Ovary (tissue), 9 donors: Measurements from ENCODE around the gene PCGF5. TPM values are rescaled to one million over a fixed set of nuclear protein-coding genes. Genes with fewer than 3 reads are reported as not detected.

Source experiments
- DNase-seq, 5 donors: peaks; one replicate each; pipeline ENCODE4 v3.0.0-alpha.2; 2019 to 2020
- H3K27ac ChIP-seq, 2 donors: fragments of 200-600 bp; one replicate each; pipeline versions ENCODE4 v1.5.1 to v1.8.0; 2019 to 2022
- H3K27me3 ChIP-seq: fragments of 200-600 bp; one replicate; pipeline ENCODE4 v1.8.0; 2022
- H3K36me3 ChIP-seq: fragments of 200-600 bp; sonication (generic); one replicate; pipeline ENCODE4 v1.5.1; 2019
- H3K4me1 ChIP-seq: one replicate; pipeline ENCODE4 v1.8.1; 2013; ENCODE audit warnings: mild to moderate bottlenecking, moderate library complexity; ENCODE audit not compliant: insufficient read depth
- H3K4me3 ChIP-seq: fragments of 200-600 bp; sonication (generic); one replicate; pipeline ENCODE4 v1.5.1; 2017
- H3K9me3 ChIP-seq, 2 donors: fragments of 200-600 bp in 1 of 2; sonication (generic) in 1 of 2; one replicate each; pipeline versions ENCODE4 v1.5.1 to v1.8.1; 2013 to 2019; ENCODE audit warnings: mild to moderate bottlenecking in 1 of 2, moderate library complexity in 1 of 2
- CTCF ChIP-seq, 3 donors: fragments of 450-650 bp in 2 of 3; fragments of 200-600 bp in 1 of 3; IDR thresholded peaks; one replicate each; pipeline versions ENCODE4 v1.5.1 to v1.8.0; 2016 to 2022; ENCODE audit warnings: antibody characterized with exemption in 3 of 3, mild to moderate bottlenecking in 1 of 3
- EP300 ChIP-seq: sonication (generic); formaldehyde crosslinking; IDR thresholded peaks from one replicate; pipeline ENCODE4 v1.6.1; 2017; ENCODE audit warnings: antibody characterized with exemption
- POLR2A ChIP-seq: fragments of 450-650 bp; IDR thresholded peaks from one replicate; pipeline ENCODE4 v1.6.1; 2017; ENCODE audit warnings: antibody characterized with exemption, mild to moderate bottlenecking, moderate library complexity
- WGBS, 3 donors: extraction: QIAGEN DNeasy Blood & Tissue Kit in 1 of 3; methylation state at CpG; one replicate each; pipeline versions ENCODE4 v1.1.5 to v1.1.7; 2013 to 2017; 5-methylcytosine and 5-hydroxymethylcytosine counted together
- intact Hi-C, 4 donors: fragments of 100-400 bp; cut with DNase I; formaldehyde crosslinking; loops; one replicate each; pipeline versions ENCODE4 v1.11.0 to v1.15.1; 2022 to 2023
- polyA plus RNA-seq, 2 donors: library from polyadenylated mRNA; stranded (reverse); fragments of 200-250 nt in 1 of 2; fragments of 350-450 nt in 1 of 2; fragmentation: Illumina TruSeq in 1 of 2; extraction: RNeasy Lipid Tissue Mini Kit (QIAGEN cat#74804) in 1 of 2; gene quantifications; one replicate each; pipeline ENCODE4 v1.2.3, GENCODE V29; 2013 to 2014
- total RNA-seq, 7 donors: library from RNA; depleted of rRNA in 2 of 7; stranded (reverse); fragments of >200 nt in 2 of 7; fragmentation: NEBNext Ultra II Directional in 3 of 7; extraction: Animal tissue kit (Norgen Biotek cat#: 25700) in 3 of 7; gene quantifications; one replicate each; pipeline versions ENCODE4 v1.1.0 to v1.2.4, GENCODE V29; 2016 to 2023
- donor health status: DM: no; HTN: no; CAD: no; lungs with moderate emphysema.
- donor health status: DM: no; HTN: no; CAD: no.
- donor health status: Bipolar disorder and iron deficiency.
- donor health status: DM: yes; HTN: yes; CAD: no.
- donor health status: DM: no; HTN: no; CAD: no.
- donor health status: DM: yes; HTN: yes; CAD: no.

PCGF5 gene
- total and polyA plus RNA-seq, 9 donors, result 13.1 to 49.0 (median 36.1) TPM

- no peak for TF ChIP-seq EP300
- TF ChIP-seq POLR2A, result no peak
- TF ChIP-seq CTCF (IDR thresholded peaks at IDR 0.05), result no peak
- Histone ChIP-seq H3K36me3 (no peaks in the 10 kb centered on the region), H3K4me1 (no peaks in the 10 kb centered on the region), H3K27ac (no peak overlapping the region), H3K9me3 (no peaks in the 10 kb centered on the region), H3K27me3 (no peaks in the 10 kb centered on the region), H3K4me3 (no peak overlapping the region)
- DNase-seq, result no peak
- intact Hi-C loops, result no loop called here
Observed at GRCh38 chr10:91311601-91312381, 91.3 kb downstream of the PCGF5 start.

- no peak overlapping the region for H3K27ac ChIP-seq
- intact Hi-C loops, result no loop called here
- DNase-seq, result no peak
- 59 to 68% (median 66%) methylated on average over 2 of the region's 2 CpGs for WGBS, 3 donors
- H3K9me3 ChIP-seq, result no peaks in the 10 kb centered on the region
- no peaks in the 10 kb centered on the region for H3K36me3 ChIP-seq
- no peaks in the 10 kb centered on the region for H3K4me1 ChIP-seq
- no peak overlapping the region for H3K4me3 ChIP-seq
- TF ChIP-seq EP300 (no peak), POLR2A (no peak), CTCF (IDR thresholded peaks at IDR 0.05) (no peak)
- no peaks in the 10 kb centered on the region for H3K27me3 ChIP-seq
Observed at GRCh38 chr10:91312382-91312733, 91.9 kb downstream of the PCGF5 start.

- no peaks in the 10 kb centered on the region for H3K9me3 ChIP-seq
- H3K27me3 ChIP-seq, result no peaks in the 10 kb centered on the region
- WGBS, 3 donors, result 24 to 31% (median 30%) methylated on average over 6 of the region's 6 CpGs
- no peak for DNase-seq
- no peak overlapping the region for H3K27ac ChIP-seq
- TF ChIP-seq CTCF (IDR thresholded peaks at IDR 0.05) (no peak), EP300 (no peak)
- intact Hi-C loops, result no loop called here
- H3K36me3 ChIP-seq, result no peaks in the 10 kb centered on the region
- H3K4me1 ChIP-seq, result no peaks in the 10 kb centered on the region
- H3K4me3 ChIP-seq, result no peak overlapping the region
Observed at GRCh38 chr10:91313796-91314485, 93.5 kb downstream of the PCGF5 start.

- no peak overlapping the region for H3K27ac ChIP-seq
- no peaks in the 10 kb centered on the region for H3K4me1 ChIP-seq
- DNase-seq, result no peak
- no peaks in the 10 kb centered on the region for H3K9me3 ChIP-seq
- no peaks in the 10 kb centered on the region for H3K36me3 ChIP-seq
- H3K27me3 ChIP-seq, result no peaks in the 10 kb centered on the region
- intact Hi-C loops, result no loop called here
- no peak for TF ChIP-seq EP300
- no peak for TF ChIP-seq POLR2A
- TF ChIP-seq CTCF (IDR thresholded peaks at IDR 0.05), result no peak
- H3K4me3 ChIP-seq, result no peak overlapping the region
- WGBS, 3 donors, result 5 to 22% (median 9%) methylated on average over 2 of the region's 2 CpGs
Observed at GRCh38 chr10:91316486-91316885, 96.0 kb downstream of the PCGF5 start.
